ENCODE results near the gene ITPRIPL2.
A peak's percentile ranks its signal among the peaks of the same experiment; 100 is the strongest.

ITPRIPL2 gene

DNA sequence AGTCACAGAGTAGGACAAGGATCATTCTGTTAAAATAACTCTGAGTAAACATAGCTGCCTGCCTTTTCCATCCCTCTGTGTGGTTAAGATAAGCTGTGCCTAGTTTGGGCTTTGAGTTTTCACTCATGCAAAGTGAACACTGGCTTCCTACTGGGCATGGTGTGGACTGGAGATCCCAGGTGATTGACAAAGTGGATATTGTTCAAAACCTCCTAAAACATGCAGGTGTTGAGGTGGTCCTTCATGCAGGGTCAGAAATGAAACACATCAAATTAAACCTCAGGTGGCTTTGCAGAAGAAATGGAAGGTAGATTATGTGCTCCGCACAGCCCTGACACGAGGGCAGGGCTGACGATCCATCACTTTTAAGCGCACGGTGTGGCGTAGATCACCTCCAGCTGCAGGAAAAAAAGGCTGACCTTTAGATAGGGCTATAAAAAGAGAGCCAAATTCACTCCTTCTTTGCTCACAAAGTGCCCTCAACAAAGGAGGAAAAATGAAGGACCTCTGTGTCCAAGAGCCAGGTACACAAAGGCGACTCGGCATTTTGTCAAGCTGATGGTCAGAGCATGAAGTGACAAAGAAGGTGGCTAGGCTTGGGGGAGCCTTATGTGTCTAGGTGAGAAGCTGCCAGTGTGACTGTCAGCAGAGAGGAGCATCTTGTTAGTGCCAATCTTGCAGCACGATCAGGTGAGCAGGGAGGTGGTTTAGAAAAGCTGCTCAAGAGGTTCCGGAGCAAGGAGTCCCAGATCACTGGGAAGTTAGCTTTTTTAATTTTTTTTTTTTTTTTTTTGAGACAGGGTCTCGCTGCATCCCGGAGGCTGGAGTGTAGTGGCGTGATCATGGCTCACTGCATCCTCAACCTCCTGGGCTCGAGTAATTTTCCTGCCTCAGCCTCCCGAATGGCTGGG, 19.9 kb upstream of the ITPRIPL2 start:
- DNase-seq: no peak

DNA sequence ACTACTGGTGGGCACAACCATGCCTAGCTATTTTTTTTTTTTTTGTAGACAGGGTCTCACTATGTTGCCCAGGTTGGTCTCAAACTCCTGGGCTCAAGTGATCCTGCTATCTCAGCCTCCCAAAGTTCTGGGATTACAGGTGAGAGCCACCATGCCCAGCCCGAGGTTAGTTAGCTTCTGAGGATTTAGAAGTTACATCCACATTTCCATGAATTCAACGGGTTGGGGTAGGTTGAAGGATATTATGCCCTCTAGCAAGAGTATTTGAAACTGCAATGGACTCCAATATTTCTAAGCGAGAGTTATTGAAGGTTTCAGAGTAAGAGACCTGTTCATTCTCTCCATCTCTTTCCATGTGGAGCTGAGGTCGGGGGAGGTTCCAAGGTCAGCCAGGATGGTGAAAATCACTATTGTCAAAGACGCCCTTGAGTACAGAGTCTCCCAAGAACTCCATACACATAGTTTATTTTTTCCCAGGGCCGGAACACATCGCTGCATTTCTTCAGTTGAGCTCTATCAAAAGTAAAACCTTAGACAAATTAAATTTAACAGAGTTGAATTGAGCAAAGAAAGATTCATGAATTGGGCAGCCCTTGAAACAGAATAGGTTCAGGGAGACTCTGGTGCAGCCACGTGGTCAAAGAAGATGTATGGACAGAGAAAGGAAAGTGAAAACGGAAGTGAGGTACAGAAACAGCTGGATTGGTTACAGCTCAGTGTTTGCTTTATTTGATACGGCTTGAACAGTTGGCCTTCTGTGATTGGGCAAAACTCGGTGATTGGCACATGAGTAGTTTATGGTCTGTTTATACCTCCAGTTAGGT, 19.0 kb upstream of the ITPRIPL2 start:
- no peak for DNase-seq

DNA sequence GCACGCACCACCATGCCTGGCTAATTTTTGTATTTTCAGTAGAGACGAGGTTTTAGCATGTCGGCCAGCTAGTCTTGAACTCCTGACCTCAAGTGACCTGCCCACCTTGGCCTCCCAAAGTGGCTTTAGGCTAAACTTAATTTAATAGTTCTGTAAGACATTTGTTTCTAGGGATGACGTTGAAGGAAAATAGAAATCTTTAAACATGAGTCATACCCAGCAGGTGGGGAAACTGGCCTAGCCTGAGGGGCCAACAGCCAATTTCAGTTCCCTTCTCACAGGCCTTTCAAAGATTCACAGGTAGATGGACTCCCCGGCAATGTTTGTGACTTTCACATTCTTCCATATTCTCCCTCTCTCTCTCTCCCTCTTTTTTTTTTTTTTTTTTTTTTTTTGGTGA, 18.1 kb upstream of the ITPRIPL2 start:
- DNase-seq: no peak

DNA sequence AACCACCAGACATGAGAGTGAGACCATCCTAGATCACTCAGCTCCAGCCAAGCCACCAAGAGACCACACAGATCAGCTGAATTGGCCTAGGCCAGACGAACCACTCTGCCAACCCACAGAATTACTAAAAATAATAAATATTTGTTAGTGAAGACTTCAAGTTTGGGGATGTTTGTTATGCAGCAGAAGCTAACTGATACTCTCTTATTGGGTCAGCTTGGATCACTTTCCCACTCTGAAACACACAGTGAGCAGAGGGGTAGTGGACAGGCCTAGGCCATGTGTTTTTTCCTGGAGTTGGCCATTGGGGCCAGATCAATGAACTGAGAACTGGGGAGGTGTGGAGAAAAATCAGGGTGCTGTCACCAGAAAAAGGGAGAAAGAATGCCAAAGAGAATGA, 15.6 kb upstream of the ITPRIPL2 start:
- DNase-seq: no peak

DNA sequence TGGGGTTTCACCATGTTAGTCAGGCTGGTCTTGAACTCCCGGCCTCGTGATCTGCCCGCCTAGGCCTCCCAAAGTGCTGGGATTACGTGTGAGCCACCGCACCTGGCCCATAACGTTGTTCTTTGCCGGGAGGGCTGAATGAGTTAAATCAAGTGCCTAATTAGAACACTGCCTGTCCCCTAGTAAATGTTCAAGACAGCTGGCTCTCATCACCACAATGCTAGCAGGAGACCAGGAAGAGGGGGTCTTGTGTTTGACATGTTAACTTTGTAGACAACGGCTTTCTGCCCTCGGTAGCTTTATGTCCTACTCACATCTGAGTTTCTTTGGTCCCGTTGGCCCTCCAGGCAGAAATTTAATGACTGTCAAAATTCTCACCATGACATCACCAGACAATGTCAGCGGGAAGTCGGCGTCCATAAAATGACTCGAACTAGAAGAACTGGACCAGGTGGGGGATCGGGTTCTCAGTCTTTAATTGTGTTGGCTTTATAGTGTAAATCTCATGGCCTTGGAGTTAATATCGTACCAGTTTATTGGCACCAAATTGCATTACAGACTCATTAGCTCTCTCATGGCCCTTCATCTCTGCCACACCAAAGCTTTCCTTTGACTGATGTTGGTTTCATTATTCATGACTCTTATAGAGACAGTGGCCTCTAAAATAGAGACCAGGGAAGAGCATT, 11.4 kb upstream of the ITPRIPL2 start:
- no peak for DNase-seq

DNA sequence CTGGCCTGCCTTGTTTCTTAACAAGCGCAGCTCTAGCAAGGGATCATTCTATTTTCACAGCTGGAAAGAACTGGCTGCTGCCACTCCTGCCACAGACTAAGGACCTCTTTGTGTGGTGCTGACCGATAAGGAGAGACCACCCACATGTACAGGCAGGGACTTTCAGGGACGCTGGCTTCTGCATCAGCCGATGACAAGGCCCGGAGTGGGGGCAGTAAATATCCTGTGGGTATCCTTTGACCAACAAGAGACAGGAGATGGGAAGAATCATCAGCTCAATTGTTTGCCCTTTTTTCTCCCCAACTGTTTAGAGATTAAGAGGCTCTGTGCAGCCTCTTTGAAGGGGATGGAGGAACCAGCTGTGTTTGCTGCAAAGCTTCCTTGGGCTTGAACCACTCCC, 9.2 kb upstream of the ITPRIPL2 start:
- DNase-seq: no peak

DNA sequence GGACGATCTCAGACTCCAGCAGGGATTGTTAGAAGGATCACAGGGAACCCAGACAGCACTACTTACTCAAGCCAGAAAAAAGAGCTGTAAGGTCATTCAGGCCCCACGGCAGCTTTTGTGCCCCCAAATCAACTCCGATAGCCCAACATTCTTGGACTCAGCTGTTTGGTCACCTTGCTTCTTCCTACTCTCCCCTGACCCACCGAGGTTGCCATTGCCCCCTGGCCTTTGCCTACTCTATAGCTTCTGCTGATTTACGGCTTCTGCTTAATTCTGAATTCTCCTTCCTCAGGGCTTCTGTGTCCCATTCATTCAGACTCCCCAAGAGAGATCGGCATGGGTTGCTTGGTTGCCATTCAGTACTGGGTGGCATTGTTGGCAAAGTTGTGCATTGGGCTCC, 8.6 kb upstream of the ITPRIPL2 start:
- DNase-seq: no peak

DNA sequence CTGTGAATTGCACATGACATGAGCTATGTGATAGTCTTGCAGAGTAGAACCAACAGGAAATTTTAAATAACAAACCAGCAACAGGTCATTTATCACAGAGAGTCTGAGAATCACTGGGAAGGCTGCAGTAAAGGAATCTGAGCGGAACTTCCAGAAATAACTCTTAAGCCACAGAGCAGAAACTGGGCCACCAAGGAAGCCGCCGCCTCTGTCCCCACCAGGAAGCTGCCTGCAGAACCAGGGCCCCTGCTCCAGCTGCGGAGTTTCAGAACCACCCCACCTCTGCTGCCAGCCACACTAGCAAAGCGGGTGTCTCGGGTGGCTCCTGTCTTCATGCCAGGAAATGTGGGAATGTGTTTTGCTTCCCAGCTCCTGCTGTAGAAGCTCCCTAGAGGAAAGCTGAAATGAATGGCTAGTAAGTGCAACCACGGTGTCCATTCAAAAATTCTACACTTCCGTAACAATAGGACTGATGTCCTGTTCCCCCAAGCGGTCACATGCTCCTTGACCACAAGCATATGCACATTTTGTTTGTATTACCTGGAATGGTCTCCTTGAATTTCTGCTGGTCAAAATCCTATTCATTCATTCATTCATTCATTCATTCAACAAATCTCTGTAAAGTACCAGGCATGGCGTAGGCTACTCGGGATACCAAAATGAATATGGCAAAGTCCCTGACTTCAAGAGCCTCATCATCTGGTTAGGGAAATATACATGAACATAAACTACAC, 7.7 kb upstream of the ITPRIPL2 start:
- no peak for DNase-seq

DNA sequence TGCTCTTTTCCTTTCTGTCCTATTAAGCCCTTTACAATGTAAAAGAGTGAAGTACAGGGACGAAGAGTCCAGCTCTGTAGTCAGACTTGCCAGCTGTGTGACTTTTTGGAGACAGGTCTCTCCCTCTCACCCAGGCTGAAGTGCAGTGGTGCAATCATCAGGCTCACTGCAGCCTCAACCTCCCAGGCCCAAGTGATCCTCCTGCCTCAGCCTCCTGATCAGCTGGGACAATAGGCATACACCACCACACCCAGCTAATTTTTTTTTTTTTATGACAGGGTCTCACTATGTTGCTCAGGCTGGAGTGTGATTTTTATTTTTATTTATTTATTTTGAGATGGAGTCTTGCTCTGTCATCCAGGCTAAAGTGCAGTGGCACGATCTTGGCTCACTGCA, 7.1 kb upstream of the ITPRIPL2 start:
- no peak for DNase-seq

DNA sequence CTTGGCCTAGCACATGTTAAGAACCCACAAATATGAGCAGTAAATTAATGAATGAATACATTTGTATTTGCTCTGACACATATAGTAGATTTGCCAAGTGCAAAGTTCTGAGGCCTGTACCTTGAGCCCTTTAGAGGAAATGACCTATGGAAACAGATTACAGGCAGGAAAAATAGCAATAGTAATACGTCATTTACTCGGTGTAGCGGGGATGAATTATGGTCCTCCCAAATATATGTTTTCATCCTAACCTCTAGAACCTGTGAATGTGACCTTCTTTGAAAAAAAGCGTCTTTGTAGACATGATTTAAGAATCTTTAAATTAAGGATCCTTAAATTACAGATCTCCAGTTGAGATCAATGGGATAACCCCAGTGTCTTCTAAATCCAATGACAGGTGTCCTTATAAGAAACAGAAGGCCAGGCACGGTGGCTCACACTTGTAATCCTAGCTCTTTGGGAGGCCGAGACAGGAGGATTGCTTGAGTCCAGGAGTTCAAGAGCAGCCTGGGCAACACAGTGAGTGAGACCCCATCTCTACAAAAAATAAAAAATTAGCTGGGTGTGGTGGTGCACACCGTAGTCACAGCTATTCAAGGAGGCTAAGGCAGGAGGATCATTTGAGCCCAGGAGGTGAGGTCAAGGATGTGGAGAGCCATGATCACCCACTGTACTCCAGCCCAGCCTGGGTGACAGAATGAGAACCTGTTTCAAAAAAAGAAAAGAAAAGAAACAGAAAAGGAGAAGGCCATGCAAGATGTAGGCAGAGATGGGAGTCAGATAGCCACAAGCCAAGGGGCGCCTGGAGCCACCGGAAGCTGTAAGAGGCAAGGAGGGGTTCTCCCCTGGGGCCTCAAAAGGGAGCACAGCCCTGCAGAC, 5.1 kb upstream of the ITPRIPL2 start:
- no peak for DNase-seq

DNA sequence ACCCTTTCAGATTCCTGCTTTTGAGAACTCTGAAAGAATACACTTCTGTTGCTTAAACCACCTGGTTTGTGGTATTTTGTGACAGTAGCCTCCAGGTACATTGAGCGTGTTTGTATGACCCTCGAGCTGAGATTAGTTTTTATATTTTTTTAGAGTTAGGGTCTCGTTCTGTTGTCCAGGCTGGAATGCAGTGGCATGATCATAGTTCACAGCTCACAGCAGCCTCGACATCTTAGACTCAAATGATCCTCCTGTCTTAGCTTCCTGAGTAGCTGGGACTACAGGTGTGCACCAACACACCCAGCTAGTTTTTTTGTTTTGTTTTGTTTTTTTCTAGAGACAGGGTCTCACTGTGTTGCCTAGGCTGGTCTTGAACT, 4.5 kb upstream of the ITPRIPL2 start:
- no peak for DNase-seq

DNA sequence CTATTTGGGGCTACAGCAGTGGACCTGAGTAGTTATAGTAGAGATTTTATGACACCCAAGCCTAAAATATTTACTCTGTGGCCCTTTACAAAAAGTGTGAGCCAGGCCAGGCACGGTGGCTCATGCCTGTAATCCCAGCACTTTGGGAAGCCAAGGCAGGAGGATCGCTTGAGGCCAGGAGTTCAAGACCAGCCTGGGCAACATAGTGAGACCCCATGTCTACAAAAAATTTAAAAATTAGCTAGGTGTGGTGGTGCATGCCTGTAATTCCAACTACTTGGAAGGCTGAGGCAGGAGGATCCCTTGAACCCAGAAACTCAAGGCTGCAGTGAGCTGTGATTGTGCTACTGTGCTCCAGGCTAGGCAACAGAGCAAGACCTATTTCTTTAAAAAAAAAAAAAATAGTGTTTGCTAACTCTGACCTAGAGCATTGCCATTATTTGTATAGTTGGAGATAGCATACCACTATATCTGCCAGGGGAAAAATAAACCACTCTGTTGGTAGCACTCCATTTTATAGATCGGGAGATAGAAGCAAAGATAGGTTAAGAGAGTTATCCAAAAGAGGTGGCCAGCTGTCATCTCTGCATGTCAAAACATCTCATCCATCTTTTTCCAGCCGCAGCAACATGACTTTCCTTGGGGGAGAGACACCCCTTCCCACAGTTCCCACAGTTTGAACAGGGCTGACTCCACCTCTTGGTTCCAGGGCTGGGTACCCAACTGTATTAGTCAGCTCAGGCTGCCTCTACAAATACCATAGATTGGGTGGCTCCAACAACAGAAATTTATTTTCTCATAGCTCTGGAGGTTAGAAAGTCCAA, 3.0 kb upstream of the ITPRIPL2 start:
- no peak for DNase-seq

DNA sequence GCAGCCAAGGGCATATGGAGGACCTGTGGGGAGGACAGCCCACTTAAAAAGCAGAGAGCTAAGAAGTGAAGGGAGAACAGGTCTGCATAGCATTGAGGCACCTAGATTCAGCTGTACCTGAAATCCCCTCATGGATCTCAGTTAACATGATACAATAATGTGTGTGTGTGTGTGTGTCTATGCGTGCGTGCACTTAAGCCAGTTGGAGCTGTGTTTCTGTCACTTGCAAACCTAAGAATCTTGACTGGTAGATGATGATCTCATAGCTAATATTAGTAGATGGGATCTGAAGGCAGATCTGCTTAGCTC, 1.7 kb upstream of the ITPRIPL2 start:
- no peak for DNase-seq

DNA sequence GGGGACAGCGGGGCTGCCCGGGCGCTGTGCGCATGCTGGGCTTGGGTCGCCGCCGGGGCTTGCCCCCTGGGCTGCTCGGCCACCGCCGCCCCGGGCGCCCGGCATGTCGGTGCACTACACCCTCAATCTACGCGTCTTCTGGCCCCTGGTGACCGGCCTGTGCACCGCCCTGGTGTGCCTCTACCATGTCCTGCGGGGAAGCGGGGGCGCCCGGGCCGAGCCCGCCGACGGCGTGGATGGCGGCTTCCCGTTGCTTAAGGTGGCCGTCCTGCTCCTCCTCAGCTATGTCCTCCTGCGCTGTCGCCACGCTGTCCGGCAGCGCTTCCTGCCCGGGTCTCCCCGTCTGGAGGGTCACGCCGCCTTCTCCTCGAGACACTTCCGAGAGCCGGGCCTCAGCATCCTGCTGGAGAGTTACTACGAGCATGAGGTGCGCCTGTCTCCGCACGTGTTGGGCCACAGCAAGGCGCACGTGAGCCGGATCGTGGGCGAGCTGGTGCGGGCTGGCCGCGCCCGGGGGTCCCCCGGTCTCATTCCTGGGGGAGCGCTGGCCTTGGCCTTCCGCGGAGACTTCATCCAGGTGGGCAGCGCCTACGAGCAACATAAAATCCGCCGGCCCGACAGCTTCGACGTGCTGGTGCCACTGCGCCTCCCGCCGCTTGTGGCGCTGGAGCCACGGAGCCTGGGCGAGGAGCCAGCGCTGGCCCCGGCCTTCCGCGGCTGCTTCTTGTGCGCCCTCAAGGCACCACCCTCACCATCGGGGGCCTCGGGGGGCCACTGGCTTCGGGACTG, 789 bp downstream of the ITPRIPL2 start:
- DNase-seq: peak; percentile 79

DNA sequence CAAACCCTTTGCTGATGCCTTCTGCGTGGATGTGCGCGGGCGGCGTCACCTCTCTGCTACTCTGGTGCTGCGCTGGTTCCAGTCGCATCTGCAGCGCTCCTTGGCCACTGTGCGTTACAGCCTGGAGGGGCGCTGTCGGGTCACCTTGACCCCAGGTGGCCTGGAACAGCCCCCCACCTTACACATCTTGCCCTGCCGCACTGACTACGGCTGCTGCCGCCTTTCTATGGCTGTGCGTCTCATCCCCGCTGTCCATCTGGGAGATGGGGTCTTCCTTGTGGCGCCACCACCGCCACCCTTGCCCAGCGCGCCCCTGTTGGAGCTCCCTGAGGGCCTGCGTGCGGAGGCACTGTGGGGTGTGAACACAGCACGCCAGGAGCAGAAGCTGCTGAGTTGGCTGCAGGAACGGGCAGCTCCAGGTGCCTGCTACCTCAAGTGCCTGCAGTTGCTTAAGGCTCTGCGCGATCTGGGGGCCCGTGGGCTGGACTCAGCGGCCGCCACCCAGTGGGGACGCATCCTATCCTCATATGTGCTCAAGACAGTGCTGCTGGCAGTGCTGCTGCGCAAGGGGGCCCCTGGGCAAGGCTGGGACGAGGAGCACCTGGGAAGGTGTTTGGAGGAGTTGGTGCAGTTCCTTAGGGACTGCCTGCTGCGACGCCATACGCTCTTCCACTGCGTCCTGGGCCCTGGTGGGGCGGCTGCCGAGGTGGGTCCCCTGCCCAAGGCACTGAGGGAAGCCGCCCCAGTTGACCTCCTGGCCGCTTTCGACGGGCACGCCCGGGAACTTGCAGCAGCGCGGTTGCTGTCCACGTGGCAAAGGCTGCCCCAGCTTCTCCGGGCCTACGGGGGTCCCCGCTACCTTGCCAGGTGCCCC, 1.6 kb downstream of the ITPRIPL2 start:
- DNase-seq: no peak

DNA sequence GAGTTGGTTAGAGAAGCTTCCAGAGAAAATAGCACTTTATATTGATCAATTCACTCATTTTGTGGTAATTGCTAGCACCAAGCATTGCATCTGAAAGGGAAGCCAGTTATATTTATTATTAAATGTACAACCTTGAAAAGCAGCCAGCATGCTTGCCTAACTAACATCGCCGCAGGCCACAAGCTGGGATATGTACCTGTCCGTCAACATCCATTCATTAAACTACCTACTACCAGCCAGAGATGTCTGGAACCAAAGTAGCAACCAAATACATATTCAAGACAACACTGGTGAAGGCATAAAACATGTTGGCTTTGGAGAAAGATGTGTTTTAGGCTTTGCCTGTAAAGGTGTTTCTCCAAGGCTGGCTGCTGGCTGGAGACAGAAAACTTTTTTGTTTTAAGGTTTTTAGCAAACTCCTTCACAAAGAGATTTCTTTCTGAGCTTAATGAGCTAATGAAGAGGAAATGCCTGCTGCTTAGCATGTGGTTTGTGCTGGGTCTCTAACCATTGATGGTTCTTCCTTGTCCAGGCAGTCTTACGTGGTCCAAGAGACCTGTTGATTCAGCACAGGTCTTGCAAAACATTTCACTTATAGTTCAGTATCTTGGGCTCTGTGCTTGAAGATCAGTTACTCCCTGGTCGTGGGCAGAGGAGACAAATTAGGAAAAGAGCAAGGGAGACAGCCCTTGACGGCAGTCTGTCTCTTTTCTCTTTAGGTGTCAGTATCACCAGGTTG, 3.1 kb downstream of the ITPRIPL2 start:
- DNase-seq: no peak

DNA sequence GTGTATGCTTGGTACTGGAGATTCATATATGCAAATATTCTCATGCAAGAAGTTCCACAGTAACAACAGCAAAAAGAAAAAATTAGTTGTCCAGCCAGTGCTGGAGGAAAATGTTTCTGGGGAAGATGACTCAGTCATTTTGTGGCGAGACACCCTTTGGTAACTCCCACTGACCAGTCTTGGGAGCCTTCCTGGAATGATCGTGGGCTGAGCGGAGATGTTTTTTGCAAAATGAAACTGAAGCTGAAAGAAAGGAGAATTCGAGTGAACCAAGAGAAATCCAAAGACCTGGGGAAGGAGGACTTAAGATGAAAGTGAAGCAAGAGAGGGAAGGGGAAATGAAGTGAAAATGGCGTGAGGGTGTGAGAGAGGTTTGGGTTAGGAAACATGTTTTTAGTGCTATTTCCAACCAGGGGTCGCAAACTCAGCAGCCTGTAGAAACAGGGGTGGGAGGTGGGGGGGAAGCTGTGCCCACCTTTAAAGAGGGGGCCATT, 5.2 kb downstream of the ITPRIPL2 start:
- DNase-seq: no peak

DNA sequence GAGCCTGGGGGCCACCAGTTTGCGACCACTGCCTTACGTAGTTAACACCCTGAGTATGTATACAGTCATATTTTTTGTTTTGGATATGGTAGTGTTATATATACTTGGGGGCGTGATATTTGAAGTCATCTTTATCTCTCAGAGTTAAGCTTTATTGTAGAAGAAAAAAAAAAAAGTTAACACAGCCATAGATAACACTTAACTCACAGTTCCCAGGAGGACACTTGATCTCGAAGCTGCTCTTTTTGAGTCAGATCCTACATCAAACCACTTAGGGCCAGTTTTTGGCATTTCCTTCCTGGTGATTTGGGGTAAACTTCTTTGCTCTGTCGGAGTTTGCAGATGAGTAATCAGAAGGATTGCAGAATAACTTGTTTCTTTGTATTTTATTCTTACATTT, 5.8 kb downstream of the ITPRIPL2 start:
- no peak for DNase-seq
